ENCODE data around the gene PGBD2.
A peak's percentile ranks its signal among the peaks of the same experiment; 100 is the strongest.
"Not testable (repeated sequence)": the region's sequence is repeated elsewhere in the genome, so short reads cannot be mapped to it uniquely, and the experiment has no call there.

The PGBD2 gene

GRCh38 chr1:248914796-248915381, 8.9 kb downstream of the PGBD2 start:
- H3K4me3 ChIP-seq (replicated peaks; ENCODE audit: low read depth, low read length): no peak overlapping the region
- TF ChIP-seq CTCF (IDR thresholded peaks at IDR 0.05; ENCODE audit: low read depth, low read length, missing control alignments): no peak
- DNase-seq (ENCODE audit: extremely low read depth, low read depth): no peak

- no peak for TF ChIP-seq CTCF (IDR thresholded peaks at IDR 0.05; ENCODE audit: low read depth, low read length, missing control alignments)
- H3K4me3 ChIP-seq (replicated peaks; ENCODE audit: low read depth, low read length): no peak overlapping the region
- DNase-seq (ENCODE audit: extremely low read depth, low read depth): no peak
Observed at GRCh38 chr1:248918131-248918530, 12.1 kb downstream of the PGBD2 start.

GRCh38 chr1:248923352-248924338, 17.6 kb downstream of the PGBD2 start:
- DNase-seq (ENCODE audit: extremely low read depth, low read depth): no peak
- no peak overlapping the region for H3K4me3 ChIP-seq (replicated peaks; ENCODE audit: low read depth, low read length)
- no peak for TF ChIP-seq CTCF (IDR thresholded peaks at IDR 0.05; ENCODE audit: low read depth, low read length, missing control alignments)

- no peak overlapping the region for H3K4me3 ChIP-seq (replicated peaks; ENCODE audit: low read depth, low read length)
- DNase-seq (ENCODE audit: extremely low read depth, low read depth): no peak
- TF ChIP-seq CTCF (IDR thresholded peaks at IDR 0.05; ENCODE audit: low read depth, low read length, missing control alignments): peak; percentile 63
Observed at GRCh38 chr1:248924696-248925532, 18.9 kb downstream of the PGBD2 start.

- not testable (repeated sequence) for DNase-seq (ENCODE audit: extremely low read depth, low read depth); H3K4me3 ChIP-seq (replicated peaks; ENCODE audit: low read depth, low read length)
Observed at GRCh38 chr1:248925859-248926258, 19.8 kb downstream of the PGBD2 start.

GRCh38 chr1:248926401-248927182, 20.6 kb downstream of the PGBD2 start:
- H3K4me3 ChIP-seq (replicated peaks; ENCODE audit: low read depth, low read length): no peak overlapping the region
- TF ChIP-seq CTCF (IDR thresholded peaks at IDR 0.05; ENCODE audit: low read depth, low read length, missing control alignments): no peak
- no peak for DNase-seq (ENCODE audit: extremely low read depth, low read depth)

GRCh38 chr1:248927283-248927682, 21.2 kb downstream of the PGBD2 start:
- not testable (repeated sequence) for DNase-seq (ENCODE audit: extremely low read depth, low read depth); H3K4me3 ChIP-seq (replicated peaks; ENCODE audit: low read depth, low read length)

- DNase-seq (ENCODE audit: extremely low read depth, low read depth); H3K4me3 ChIP-seq (replicated peaks; ENCODE audit: low read depth, low read length): not testable (repeated sequence)
Observed at GRCh38 chr1:248928122-248928521, 22.1 kb downstream of the PGBD2 start.

- not testable (repeated sequence) for DNase-seq (ENCODE audit: extremely low read depth, low read depth); H3K4me3 ChIP-seq (replicated peaks; ENCODE audit: low read depth, low read length)
Observed at GRCh38 chr1:248930037-248930436, 24.0 kb downstream of the PGBD2 start.

- DNase-seq (ENCODE audit: extremely low read depth, low read depth); H3K4me3 ChIP-seq (replicated peaks; ENCODE audit: low read depth, low read length): not testable (repeated sequence)
Observed at GRCh38 chr1:248938173-248938809, 32.3 kb downstream of the PGBD2 start.

Data from HFF-Myc (cell line).